ENCODE measurements around the gene CD74.

DNA sequence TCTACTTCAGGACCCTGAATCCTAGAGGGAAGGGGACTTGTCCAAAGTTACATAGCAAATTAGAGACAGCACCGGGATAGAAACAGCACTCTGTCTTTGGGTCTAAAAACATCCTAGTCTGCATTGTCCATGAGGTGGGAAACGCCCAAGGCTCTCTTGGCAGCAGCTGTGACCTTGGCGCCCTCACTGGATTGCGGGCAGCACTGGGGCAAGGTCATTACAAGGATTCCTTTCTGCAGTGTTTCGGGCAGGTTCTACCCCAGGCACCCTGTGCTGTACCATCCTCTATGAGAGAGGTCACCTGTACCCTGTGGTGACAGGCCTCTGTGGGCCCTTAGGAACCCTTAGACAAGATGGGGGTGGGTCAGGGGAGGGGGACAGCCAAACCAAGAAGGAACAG, 8.6 kb downstream of the CD74 start:
- TF ChIP-seq, protein P1, sequence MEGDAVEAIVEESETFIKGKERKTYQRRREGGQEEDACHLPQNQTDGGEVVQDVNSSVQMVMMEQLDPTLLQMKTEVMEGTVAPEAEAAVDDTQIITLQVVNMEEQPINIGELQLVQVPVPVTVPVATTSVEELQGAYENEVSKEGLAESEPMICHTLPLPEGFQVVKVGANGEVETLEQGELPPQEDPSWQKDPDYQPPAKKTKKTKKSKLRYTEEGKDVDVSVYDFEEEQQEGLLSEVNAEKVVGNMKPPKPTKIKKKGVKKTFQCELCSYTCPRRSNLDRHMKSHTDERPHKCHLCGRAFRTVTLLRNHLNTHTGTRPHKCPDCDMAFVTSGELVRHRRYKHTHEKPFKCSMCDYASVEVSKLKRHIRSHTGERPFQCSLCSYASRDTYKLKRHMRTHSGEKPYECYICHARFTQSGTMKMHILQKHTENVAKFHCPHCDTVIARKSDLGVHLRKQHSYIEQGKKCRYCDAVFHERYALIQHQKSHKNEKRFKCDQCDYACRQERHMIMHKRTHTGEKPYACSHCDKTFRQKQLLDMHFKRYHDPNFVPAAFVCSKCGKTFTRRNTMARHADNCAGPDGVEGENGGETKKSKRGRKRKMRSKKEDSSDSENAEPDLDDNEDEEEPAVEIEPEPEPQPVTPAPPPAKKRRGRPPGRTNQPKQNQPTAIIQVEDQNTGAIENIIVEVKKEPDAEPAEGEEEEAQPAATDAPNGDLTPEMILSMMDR (IDR thresholded peaks at IDR 0.05), result no peak
- no peak for TF ChIP-seq POLR2A (IDR thresholded peaks at IDR 0.05)

Measured in thyroid gland (tissue), 4 donors.